NCI-H748 treated with DMSO at 0.1 percent for 48 hours (cell line): ENCODE measurements around the gene MAP3K9.

Experiments
- DNase-seq: peaks from one replicate; lab custom pipeline; 2025; lab: John Stamatoyannopoulos, UW

Gene MAP3K9

GRCh38 chr14:70698288-70698687 is 111.0 kb downstream of the MAP3K9 start:
- no peak for DNase-seq

- DNase-seq: no peak
Measured at GRCh38 chr14:70697701-70698100, 111.6 kb downstream of the MAP3K9 start.

- DNase-seq: no peak
Measured at GRCh38 chr14:70696026-70696425, 113.3 kb downstream of the MAP3K9 start.

GRCh38 chr14:70692210-70692609 is 117.1 kb downstream of the MAP3K9 start:
- DNase-seq: no peak

- no peak for DNase-seq
Measured at GRCh38 chr14:70685474-70686197, 123.7 kb downstream of the MAP3K9 start.

- no peak for DNase-seq
Measured at GRCh38 chr14:70683983-70684382, 125.3 kb downstream of the MAP3K9 start.

GRCh38 chr14:70680748-70681147 is 128.6 kb downstream of the MAP3K9 start:
- DNase-seq: no peak

- DNase-seq: no peak
Measured at GRCh38 chr14:70677341-70677740, 132.0 kb downstream of the MAP3K9 start.
